Stimulated activated CD4-positive, alpha-beta T cell treated with anti-CD3 and anti-CD28 coated beads, Interleukin-12 subunit alpha, Interleukin-12 subunit beta, amount 100 ng/mL, for 48 hours (primary cell): ENCODE measurements around the gene PLAC1.

Experiments
- DNase-seq, 3 donors: peaks; one replicate each; pipeline ENCODE4 v3.0.0-alpha.2; 2020; ENCODE audit warnings: low read depth in 2 of 3, low spot score in 1 of 3

PLAC1 gene

GRCh38 chrX:134591502-134591901, 66.8 kb downstream of the PLAC1 start:
- DNase-seq, result no peak

GRCh38 chrX:134588806-134589205, 69.5 kb downstream of the PLAC1 start:
- DNase-seq, result no peak

GRCh38 chrX:134580907-134581306, 77.4 kb downstream of the PLAC1 start:
- no peak for DNase-seq

GRCh38 chrX:134573683-134574035, 84.6 kb downstream of the PLAC1 start:
- DNase-seq, result no peak

- DNase-seq, result no peak
These were observed 85.2 kb downstream of the PLAC1 start for GRCh38 chrX:134572816-134573682.

- no peak for DNase-seq
These were observed 86.5 kb downstream of the PLAC1 start for GRCh38 chrX:134571796-134572195.

- no peak for DNase-seq
These were observed 87.4 kb downstream of the PLAC1 start for GRCh38 chrX:134570899-134571298.

- no peak for DNase-seq
These were observed 87.8 kb downstream of the PLAC1 start for GRCh38 chrX:134570509-134570846.

GRCh38 chrX:134569306-134569705, 89.0 kb downstream of the PLAC1 start:
- no peak for DNase-seq

GRCh38 chrX:134568285-134569016, 89.8 kb downstream of the PLAC1 start:
- DNase-seq, result no peak

- no peak for DNase-seq
These were observed 91.8 kb downstream of the PLAC1 start for GRCh38 chrX:134566506-134566905.

- no peak for DNase-seq
These were observed 96.3 kb downstream of the PLAC1 start for GRCh38 chrX:134562002-134562401.

- DNase-seq, result no peak
These were observed 100.1 kb downstream of the PLAC1 start for GRCh38 chrX:134558133-134558532.

GRCh38 chrX:134554291-134554690, 104.0 kb downstream of the PLAC1 start:
- DNase-seq, result no peak

- DNase-seq, result no peak
These were observed 105.9 kb downstream of the PLAC1 start for GRCh38 chrX:134552351-134552750.

- DNase-seq, result no peak
These were observed 106.8 kb downstream of the PLAC1 start for GRCh38 chrX:134551376-134552048.

GRCh38 chrX:134548257-134549201, 109.7 kb downstream of the PLAC1 start:
- DNase-seq, result no peak

- no peak for DNase-seq
These were observed 111.1 kb downstream of the PLAC1 start for GRCh38 chrX:134547047-134547679.

- no peak for DNase-seq
These were observed 112.1 kb downstream of the PLAC1 start for GRCh38 chrX:134546187-134546586.

- DNase-seq, result no peak
These were observed 112.8 kb downstream of the PLAC1 start for GRCh38 chrX:134545510-134545909.
